Neutrophil (primary cell): ENCODE measurements around the gene NIT2.

Experiments
- H3K27ac ChIP-seq: fragments of 200-600 bp; sonication (generic); 2 replicates; pipeline ENCODE4 v1.5.1; 2016; ENCODE audit warnings: mild to moderate bottlenecking, moderate library complexity
- H3K27me3 ChIP-seq: fragments of 200-600 bp; sonication (generic); 2 replicates; pipeline ENCODE4 v1.6.0; 2016; ENCODE audit warnings: mild to moderate bottlenecking
- H3K36me3 ChIP-seq: fragments of 200-600 bp; sonication (generic); 2 replicates; pipeline ENCODE4 v1.5.1; 2017
- H3K4me1 ChIP-seq, 2 experiments: fragments of 200-600 bp in 1 of 2; sonication (generic) in 1 of 2; 1 replicate in 1 of 2; 2 replicates in 1 of 2; pipeline versions ENCODE4 v1.5.1 to v1.6.1; 2013 to 2016; ENCODE audit warnings: low read depth in 1 of 2, low read length in 1 of 2, mild to moderate bottlenecking in 1 of 2, moderate library complexity in 1 of 2; ENCODE audit not compliant: control insufficient read depth in 1 of 2, insufficient read depth in 1 of 2
- H3K4me3 ChIP-seq, 2 experiments: fragments of 200-600 bp in 1 of 2; sonication (generic) in 1 of 2; 1 replicate in 1 of 2; 2 replicates in 1 of 2; pipeline ENCODE4 v1.5.1; 2013 to 2016; ENCODE audit warnings: low read depth in 1 of 2, low read length in 1 of 2, mild to moderate bottlenecking in 1 of 2, moderate library complexity in 1 of 2
- H3K9me3 ChIP-seq: fragments of 200-600 bp; sonication (generic); 2 replicates; pipeline ENCODE4 v1.5.1; 2016
- CTCF ChIP-seq: fragments of 200-600 bp; sonication (generic); IDR thresholded peaks from 2 replicates; pipeline ENCODE4 v1.5.1; 2016; ENCODE audit warnings: antibody characterized with exemption

NIT2 gene

GRCh38 chr3:100364421-100364820 is 29.9 kb downstream of the NIT2 start:
- no peaks in the 10 kb centered on the region for H3K4me1 ChIP-seq
- TF ChIP-seq CTCF = no peak
- no peak overlapping the region for H3K4me3 ChIP-seq
- H3K27ac ChIP-seq = no peak overlapping the region
- no peaks in the 10 kb centered on the region for H3K9me3 ChIP-seq
- no peaks in the 10 kb centered on the region for H3K27me3 ChIP-seq
- peaks cover 90% of the 10 kb centered on the region for H3K36me3 ChIP-seq

GRCh38 chr3:100366424-100366823 is 31.9 kb downstream of the NIT2 start:
- H3K4me1 ChIP-seq = no peaks in the 10 kb centered on the region
- TF ChIP-seq CTCF = no peak
- no peak overlapping the region for H3K4me3 ChIP-seq
- H3K36me3 ChIP-seq = peaks cover 79% of the 10 kb centered on the region
- H3K9me3 ChIP-seq = no peaks in the 10 kb centered on the region
- no peak overlapping the region for H3K27ac ChIP-seq
- H3K27me3 ChIP-seq = no peaks in the 10 kb centered on the region

DNA sequence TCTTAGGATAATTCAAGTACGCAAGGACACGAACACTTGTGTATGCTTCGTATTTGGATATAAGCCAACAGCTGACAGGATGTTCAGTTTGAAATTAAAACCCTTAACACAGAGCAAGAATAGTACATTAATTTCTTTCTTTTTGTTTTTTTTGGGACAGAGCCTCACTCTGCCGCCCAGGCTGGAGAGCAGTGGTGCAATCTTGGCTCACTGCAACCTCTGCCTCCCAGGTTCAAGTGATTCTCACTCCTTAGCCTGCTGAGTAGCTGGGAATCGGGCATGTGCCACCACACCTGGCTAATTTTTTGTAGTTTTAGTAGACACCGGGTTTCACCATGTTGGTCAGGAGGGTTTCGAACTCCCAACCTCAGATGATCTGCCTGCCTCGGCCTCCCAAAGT is 33.9 kb downstream of the NIT2 start:
- no peaks in the 10 kb centered on the region for H3K27me3 ChIP-seq
- H3K4me3 ChIP-seq = no peak overlapping the region
- H3K9me3 ChIP-seq = no peaks in the 10 kb centered on the region
- no peak overlapping the region for H3K27ac ChIP-seq
- H3K36me3 ChIP-seq = peaks cover 74% of the 10 kb centered on the region
- no peaks in the 10 kb centered on the region for H3K4me1 ChIP-seq
- TF ChIP-seq CTCF = no peak

DNA sequence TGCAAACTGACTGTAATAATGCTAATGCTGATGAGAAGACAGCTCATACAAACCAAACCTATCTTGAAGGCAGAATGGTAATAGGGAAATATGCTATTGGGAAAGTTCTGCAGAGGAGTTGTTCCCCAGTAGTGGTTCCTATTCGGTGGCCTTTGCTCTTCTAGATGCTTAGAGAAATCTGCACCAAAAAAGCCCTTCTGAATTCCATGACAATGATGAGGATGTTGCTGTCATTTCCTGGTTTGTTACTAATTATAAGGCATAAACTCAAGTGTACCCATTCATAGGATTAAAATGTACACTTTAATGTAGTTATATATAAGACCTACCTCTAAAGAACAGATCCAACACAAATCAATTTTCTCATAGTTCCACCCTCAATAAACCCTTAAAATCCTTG is 36.2 kb downstream of the NIT2 start:
- no peaks in the 10 kb centered on the region for H3K4me1 ChIP-seq
- peaks cover 52% of the 10 kb centered on the region for H3K36me3 ChIP-seq
- H3K27ac ChIP-seq = no peak overlapping the region
- no peaks in the 10 kb centered on the region for H3K9me3 ChIP-seq
- no peaks in the 10 kb centered on the region for H3K27me3 ChIP-seq
- no peak overlapping the region for H3K4me3 ChIP-seq
- TF ChIP-seq CTCF = no peak

- Histone ChIP-seq H3K9me3 (no peaks in the 10 kb centered on the region), H3K27me3 (no peaks in the 10 kb centered on the region), H3K4me3 (no peak overlapping the region), H3K27ac (no peak overlapping the region), H3K36me3 (peaks cover 43% of the 10 kb centered on the region), H3K4me1 (no peaks in the 10 kb centered on the region)
- no peak for TF ChIP-seq CTCF
These were observed 40.0 kb downstream of the NIT2 start for GRCh38 chr3:100374521-100374920.

DNA sequence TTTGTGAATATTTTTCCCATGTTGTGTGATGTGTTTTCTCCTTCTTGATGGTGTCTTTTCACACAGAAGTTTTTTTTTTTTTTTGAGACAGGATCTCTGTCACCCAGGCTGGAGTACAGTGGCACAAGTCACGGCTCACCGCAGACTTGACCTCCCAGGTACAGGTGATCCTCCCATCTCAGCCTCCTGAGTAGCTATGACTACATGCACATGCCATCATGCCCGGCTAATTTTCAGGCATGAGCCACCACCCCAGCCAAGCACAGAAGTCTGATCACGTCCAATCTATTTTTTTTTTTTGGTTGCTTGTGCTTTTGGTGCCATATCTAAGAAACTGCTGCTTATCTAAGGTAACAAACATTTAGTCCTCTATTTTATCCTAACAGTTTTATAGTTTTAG is 41.7 kb downstream of the NIT2 start:
- Histone ChIP-seq H3K9me3 (no peaks in the 10 kb centered on the region), H3K27ac (no peak overlapping the region), H3K36me3 (peaks cover 54% of the 10 kb centered on the region), H3K4me3 (no peak overlapping the region), H3K4me1 (no peaks in the 10 kb centered on the region), H3K27me3 (no peaks in the 10 kb centered on the region)
- no peak for TF ChIP-seq CTCF
